ENCODE data around the gene LTB. TPM values are rescaled to one million over a fixed set of nuclear protein-coding genes. Genes with fewer than 3 reads are reported as not detected.

The LTB gene
- total and polyA plus RNA-seq, 2 of the 13 experiments (the other 11 are each of a cell fraction or from before 2014, with no cell fraction given), result 0.09 to 0.22 TPM

DNA sequence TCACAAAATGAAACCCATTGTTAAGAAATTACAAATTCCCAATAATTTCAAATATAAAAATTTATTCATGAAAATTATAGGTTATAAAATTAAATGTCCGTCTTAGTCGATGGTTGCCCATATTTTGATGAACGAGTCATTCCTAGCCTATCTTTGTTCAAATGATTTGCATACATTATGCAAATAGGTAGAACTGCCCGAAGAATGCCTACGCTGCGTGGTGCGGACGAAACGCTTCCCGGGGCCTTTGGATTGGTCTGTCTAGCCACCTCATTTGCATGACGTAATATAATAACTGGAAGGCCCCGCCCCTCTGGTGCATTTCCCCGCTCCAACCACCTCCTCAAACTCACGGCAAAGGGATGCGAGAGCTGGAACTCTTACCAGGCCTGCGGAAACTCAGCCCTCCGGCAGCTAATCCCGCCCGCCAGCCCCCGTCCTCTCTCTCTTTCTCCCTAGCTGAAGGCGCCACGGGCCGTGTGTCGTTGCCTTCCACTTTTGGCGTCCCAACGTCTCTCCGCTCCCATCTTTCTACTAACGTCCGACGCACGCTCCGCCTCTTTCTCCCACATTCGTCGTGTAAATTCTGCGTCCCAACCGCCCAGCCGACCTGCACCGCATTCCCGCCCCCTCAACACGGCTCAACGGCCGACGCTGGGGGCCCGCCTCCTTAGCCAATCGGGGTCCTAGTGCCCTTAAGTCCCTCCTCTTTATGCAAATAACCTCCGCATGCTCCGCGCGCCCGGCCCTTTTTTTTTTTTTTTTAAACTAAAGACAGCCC is 37.8 kb upstream of the LTB start (continued):
- TF ChIP-seq THRA (CRISPR knock-in tag; IDR thresholded peaks at IDR 0.05; ENCODE audit: borderline replicate concordance) (no peak), ZNF275 (CRISPR knock-in tag; IDR thresholded peaks at IDR 0.05; ENCODE audit: borderline replicate concordance) (peak; percentile 75; the same call in 1 of the 2 replicates), MNT (IDR thresholded peaks at IDR 0.05) (peak; percentile 60), KDM6A (CRISPR knock-in tag; IDR thresholded peaks at IDR 0.05; ENCODE audit: low read depth) (no peak), HMGA1 (CRISPR knock-in tag; conservative IDR thresholded peaks at IDR 0.05) (no peak), ZNF280B (CRISPR knock-in tag; IDR thresholded peaks at IDR 0.05; ENCODE audit: borderline replicate concordance) (peak; percentile 80; the same call in 1 of the 2 replicates), MTA3 (CRISPR knock-in tag; IDR thresholded peaks at IDR 0.05) (no peak), ZFP36 (IDR thresholded peaks at IDR 0.05; ENCODE audit: borderline replicate concordance, low read depth, low read length, partially characterized antibody) (no peak)
- TF ChIP-seq, protein P1, sequence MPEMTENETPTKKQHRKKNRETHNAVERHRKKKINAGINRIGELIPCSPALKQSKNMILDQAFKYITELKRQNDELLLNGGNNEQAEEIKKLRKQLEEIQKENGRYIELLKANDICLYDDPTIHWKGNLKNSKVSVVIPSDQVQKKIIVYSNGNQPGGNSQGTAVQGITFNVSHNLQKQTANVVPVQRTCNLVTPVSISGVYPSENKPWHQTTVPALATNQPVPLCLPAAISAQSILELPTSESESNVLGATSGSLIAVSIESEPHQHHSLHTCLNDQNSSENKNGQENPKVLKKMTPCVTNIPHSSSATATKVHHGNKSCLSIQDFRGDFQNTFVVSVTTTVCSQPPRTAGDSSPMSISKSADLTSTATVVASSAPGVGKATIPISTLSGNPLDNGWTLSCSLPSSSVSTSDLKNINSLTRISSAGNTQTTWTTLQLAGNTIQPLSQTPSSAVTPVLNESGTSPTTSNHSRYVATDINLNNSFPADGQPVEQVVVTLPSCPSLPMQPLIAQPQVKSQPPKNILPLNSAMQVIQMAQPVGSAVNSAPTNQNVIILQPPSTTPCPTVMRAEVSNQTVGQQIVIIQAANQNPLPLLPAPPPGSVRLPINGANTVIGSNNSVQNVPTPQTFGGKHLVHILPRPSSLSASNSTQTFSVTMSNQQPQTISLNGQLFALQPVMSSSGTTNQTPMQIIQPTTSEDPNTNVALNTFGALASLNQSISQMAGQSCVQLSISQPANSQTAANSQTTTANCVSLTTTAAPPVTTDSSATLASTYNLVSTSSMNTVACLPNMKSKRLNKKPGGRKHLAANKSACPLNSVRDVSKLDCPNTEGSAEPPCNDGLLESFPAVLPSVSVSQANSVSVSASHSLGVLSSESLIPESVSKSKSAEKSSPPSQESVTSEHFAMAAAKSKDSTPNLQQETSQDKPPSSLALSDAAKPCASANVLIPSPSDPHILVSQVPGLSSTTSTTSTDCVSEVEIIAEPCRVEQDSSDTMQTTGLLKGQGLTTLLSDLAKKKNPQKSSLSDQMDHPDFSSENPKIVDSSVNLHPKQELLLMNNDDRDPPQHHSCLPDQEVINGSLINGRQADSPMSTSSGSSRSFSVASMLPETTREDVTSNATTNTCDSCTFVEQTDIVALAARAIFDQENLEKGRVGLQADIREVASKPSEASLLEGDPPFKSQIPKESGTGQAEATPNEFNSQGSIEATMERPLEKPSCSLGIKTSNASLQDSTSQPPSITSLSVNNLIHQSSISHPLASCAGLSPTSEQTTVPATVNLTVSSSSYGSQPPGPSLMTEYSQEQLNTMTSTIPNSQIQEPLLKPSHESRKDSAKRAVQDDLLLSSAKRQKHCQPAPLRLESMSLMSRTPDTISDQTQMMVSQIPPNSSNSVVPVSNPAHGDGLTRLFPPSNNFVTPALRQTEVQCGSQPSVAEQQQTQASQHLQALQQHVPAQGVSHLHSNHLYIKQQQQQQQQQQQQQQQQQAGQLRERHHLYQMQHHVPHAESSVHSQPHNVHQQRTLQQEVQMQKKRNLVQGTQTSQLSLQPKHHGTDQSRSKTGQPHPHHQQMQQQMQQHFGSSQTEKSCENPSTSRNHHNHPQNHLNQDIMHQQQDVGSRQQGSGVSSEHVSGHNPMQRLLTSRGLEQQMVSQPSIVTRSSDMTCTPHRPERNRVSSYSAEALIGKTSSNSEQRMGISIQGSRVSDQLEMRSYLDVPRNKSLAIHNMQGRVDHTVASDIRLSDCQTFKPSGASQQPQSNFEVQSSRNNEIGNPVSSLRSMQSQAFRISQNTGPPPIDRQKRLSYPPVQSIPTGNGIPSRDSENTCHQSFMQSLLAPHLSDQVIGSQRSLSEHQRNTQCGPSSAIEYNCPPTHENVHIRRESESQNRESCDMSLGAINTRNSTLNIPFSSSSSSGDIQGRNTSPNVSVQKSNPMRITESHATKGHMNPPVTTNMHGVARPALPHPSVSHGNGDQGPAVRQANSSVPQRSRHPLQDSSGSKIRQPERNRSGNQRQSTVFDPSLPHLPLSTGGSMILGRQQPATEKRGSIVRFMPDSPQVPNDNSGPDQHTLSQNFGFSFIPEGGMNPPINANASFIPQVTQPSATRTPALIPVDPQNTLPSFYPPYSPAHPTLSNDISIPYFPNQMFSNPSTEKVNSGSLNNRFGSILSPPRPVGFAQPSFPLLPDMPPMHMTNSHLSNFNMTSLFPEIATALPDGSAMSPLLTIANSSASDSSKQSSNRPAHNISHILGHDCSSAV (CRISPR knock-in tag; IDR thresholded peaks at IDR 0.05; ENCODE audit: borderline replicate concordance), result 0 out of 2 replicates have a peak, but pooled peaks have one; percentile 33
- TF ChIP-seq, protein P2, sequence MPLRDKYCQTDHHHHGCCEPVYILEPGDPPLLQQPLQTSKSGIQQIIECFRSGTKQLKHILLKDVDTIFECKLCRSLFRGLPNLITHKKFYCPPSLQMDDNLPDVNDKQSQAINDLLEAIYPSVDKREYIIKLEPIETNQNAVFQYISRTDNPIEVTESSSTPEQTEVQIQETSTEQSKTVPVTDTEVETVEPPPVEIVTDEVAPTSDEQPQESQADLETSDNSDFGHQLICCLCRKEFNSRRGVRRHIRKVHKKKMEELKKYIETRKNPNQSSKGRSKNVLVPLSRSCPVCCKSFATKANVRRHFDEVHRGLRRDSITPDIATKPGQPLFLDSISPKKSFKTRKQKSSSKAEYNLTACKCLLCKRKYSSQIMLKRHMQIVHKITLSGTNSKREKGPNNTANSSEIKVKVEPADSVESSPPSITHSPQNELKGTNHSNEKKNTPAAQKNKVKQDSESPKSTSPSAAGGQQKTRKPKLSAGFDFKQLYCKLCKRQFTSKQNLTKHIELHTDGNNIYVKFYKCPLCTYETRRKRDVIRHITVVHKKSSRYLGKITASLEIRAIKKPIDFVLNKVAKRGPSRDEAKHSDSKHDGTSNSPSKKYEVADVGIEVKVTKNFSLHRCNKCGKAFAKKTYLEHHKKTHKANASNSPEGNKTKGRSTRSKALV (CRISPR knock-in tag; IDR thresholded peaks at IDR 0.05), result no peak
